ENCODE data around the gene KIN. TPM values are rescaled to one million over a fixed set of nuclear protein-coding genes. Genes with fewer than 3 reads are reported as not detected.
"Not testable (repeated sequence)": the region's sequence is repeated elsewhere in the genome, so short reads cannot be mapped to it uniquely, and the experiment has no call there.

Gene KIN
- total and polyA plus RNA-seq, 3 donors from 2014 or later, result 8.3 to 10.6 (median 9.1) TPM

GRCh38 chr10:7715515-7715914 is 72.3 kb downstream of the KIN start:
- Histone ChIP-seq H3K27ac (no peak overlapping the region), H3K4me1 (no peaks in the 10 kb centered on the region), H3K9me3 (no peaks in the 10 kb centered on the region), H3K27me3 (no peaks in the 10 kb centered on the region), H3K36me3 (ENCODE audit: low read depth, missing control alignments) (no peaks in the 10 kb centered on the region), H3K4me3 (no peak overlapping the region)
- DNase-seq, result no peak
- intact Hi-C loops (cut with DNase I; ENCODE audit: low total_unique reads), result no loop called here
- WGBS, 2 donors, result 89 to 90% methylated on average over 7 of the region's 7 CpGs
- TF ChIP-seq POLR2A (IDR thresholded peaks at IDR 0.05), result no peak
- no peak for TF ChIP-seq CTCF (IDR thresholded peaks at IDR 0.05)

GRCh38 chr10:7711075-7711474 is 76.7 kb downstream of the KIN start:
- DNase-seq; intact Hi-C loops (cut with DNase I; ENCODE audit: low total_unique reads): not testable (repeated sequence)
- 85 to 94% methylated on average over 5 of the region's 5 CpGs for WGBS, 2 donors

GRCh38 chr10:7710446-7710845 is 77.3 kb downstream of the KIN start:
- no peak overlapping the region for H3K27ac ChIP-seq
- no peaks in the 10 kb centered on the region for H3K36me3 ChIP-seq (ENCODE audit: low read depth, missing control alignments)
- no peak overlapping the region for H3K4me3 ChIP-seq
- intact Hi-C loops (cut with DNase I; ENCODE audit: low total_unique reads), result no loop called here
- DNase-seq, result no peak
- H3K4me1 ChIP-seq, result no peaks in the 10 kb centered on the region
- H3K27me3 ChIP-seq, result no peaks in the 10 kb centered on the region
- no peaks in the 10 kb centered on the region for H3K9me3 ChIP-seq
- 81 to 93% methylated on average over 1 of the region's 1 CpG for WGBS, 2 donors
- no peak for TF ChIP-seq CTCF (IDR thresholded peaks at IDR 0.05)
- TF ChIP-seq POLR2A (IDR thresholded peaks at IDR 0.05), result no peak

More at GRCh38 chr10:7711075-7711474, 76.7 kb downstream of the KIN start:
- not testable (repeated sequence) for H3K36me3 ChIP-seq (ENCODE audit: low read depth, missing control alignments); H3K27me3 ChIP-seq; H3K9me3 ChIP-seq; H3K27ac ChIP-seq; H3K4me3 ChIP-seq; H3K4me1 ChIP-seq

GRCh38 chr10:7708832-7709231 is 79.0 kb downstream of the KIN start:
- Histone ChIP-seq H3K4me3 (no peak overlapping the region), H3K27me3 (no peaks in the 10 kb centered on the region), H3K4me1 (no peaks in the 10 kb centered on the region), H3K27ac (no peak overlapping the region), H3K36me3 (ENCODE audit: low read depth, missing control alignments) (no peaks in the 10 kb centered on the region), H3K9me3 (no peaks in the 10 kb centered on the region)
- TF ChIP-seq POLR2A (IDR thresholded peaks at IDR 0.05) (no peak), CTCF (IDR thresholded peaks at IDR 0.05) (no peak)
- DNase-seq, result no peak
- 91 to 98% methylated on average over 4 of the region's 4 CpGs for WGBS, 2 donors
- intact Hi-C loops (cut with DNase I; ENCODE audit: low total_unique reads), result no loop called here

- no peaks in the 10 kb centered on the region for H3K36me3 ChIP-seq (ENCODE audit: low read depth, missing control alignments)
- intact Hi-C loops (cut with DNase I; ENCODE audit: low total_unique reads), result no loop called here
- H3K4me1 ChIP-seq, result no peaks in the 10 kb centered on the region
- DNase-seq, result no peak
- H3K4me3 ChIP-seq, result no peak overlapping the region
- H3K9me3 ChIP-seq, result no peaks in the 10 kb centered on the region
- no peaks in the 10 kb centered on the region for H3K27me3 ChIP-seq
- 87 to 88% methylated on average over 5 of the region's 5 CpGs for WGBS, 2 donors
- no peak for TF ChIP-seq POLR2A (IDR thresholded peaks at IDR 0.05)
- TF ChIP-seq CTCF (IDR thresholded peaks at IDR 0.05), result no peak
- no peak overlapping the region for H3K27ac ChIP-seq
Measured at GRCh38 chr10:7707858-7708622, 79.8 kb downstream of the KIN start.

All from testis (tissue), 3 donors.